ENCODE data around the gene TYRO3. TPM values are rescaled to one million over a fixed set of nuclear protein-coding genes. Genes with fewer than 3 reads are reported as not detected.

TYRO3 gene
- total and polyA plus RNA-seq, 9 donors, result 37.7 to 265 (median 109) TPM

- Histone ChIP-seq H3K27ac (peak overlapping the region; percentile 80 to 83), H3K4me3 (no peak overlapping the region), H3K4me1 (ENCODE audit: insufficient read depth) (peaks cover 37% of the 10 kb centered on the region), H3K36me3 (no peaks in the 10 kb centered on the region), H3K9me3 (no peaks in the 10 kb centered on the region), H3K27me3 (no peaks in the 10 kb centered on the region)
- DNase-seq, result peak; percentile 88 to 95 (median 91)
- 24 to 35% (median 29%) methylated on average over 4 of the region's 4 CpGs for WGBS, 3 donors
- TF ChIP-seq POLR2A (IDR thresholded peaks at IDR 0.05) (no peak), EP300 (IDR thresholded peaks at IDR 0.05) (no peak)
- TF ChIP-seq, protein P1, sequence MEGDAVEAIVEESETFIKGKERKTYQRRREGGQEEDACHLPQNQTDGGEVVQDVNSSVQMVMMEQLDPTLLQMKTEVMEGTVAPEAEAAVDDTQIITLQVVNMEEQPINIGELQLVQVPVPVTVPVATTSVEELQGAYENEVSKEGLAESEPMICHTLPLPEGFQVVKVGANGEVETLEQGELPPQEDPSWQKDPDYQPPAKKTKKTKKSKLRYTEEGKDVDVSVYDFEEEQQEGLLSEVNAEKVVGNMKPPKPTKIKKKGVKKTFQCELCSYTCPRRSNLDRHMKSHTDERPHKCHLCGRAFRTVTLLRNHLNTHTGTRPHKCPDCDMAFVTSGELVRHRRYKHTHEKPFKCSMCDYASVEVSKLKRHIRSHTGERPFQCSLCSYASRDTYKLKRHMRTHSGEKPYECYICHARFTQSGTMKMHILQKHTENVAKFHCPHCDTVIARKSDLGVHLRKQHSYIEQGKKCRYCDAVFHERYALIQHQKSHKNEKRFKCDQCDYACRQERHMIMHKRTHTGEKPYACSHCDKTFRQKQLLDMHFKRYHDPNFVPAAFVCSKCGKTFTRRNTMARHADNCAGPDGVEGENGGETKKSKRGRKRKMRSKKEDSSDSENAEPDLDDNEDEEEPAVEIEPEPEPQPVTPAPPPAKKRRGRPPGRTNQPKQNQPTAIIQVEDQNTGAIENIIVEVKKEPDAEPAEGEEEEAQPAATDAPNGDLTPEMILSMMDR (IDR thresholded peaks at IDR 0.05), result no peak
- intact Hi-C loops (cut with DNase I), result no loop called here
Measured at GRCh38 chr15:41562784-41563198, 3.8 kb downstream of the TYRO3 start.

DNA sequence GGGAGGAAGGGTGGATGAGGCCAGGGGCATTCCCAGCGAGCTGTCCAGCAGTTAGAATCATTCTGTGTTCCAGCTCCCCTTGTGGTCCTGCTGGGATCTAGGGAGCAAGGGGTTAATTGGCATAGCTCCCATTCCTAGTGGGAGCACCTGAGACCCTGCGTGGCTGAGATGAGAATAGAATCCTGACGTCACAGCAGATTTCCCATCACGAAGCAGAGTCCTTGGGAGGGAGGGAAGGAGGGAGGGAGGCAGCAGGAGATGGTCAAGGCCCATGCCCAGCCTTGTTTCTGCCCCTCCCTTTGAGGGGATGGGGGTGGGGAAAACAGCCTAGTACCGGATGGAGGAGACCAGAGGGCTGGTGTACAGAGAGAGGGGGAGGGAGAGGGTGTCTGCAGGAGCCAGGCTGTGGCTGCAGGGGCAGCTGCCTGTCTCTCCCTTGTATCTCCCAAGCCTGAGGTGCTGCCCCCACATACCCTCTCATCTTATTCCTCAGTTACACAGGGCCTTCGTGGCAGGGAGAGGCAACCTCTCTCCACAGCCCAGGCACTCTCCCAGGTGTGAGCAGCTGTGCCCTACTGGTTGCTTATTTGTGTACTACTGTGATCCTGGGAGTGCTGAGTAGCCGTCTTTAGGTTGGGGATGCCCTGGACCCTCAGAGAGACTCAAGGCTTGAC lies 5.4 kb downstream of the TYRO3 start:
- Histone ChIP-seq H3K4me1 (ENCODE audit: insufficient read depth) (peaks cover 46% of the 10 kb centered on the region), H3K4me3 (no peak overlapping the region), H3K27ac (peak overlapping the region; percentile 80 to 83), H3K27me3 (no peaks in the 10 kb centered on the region), H3K36me3 (no peaks in the 10 kb centered on the region), H3K9me3 (no peaks in the 10 kb centered on the region)
- TF ChIP-seq POLR2A (IDR thresholded peaks at IDR 0.05) (no peak), EP300 (IDR thresholded peaks at IDR 0.05) (no peak)
- TF ChIP-seq, protein P1 (IDR thresholded peaks at IDR 0.05), result peak in 1 of 3 donors; percentile 22
- 9 to 16% (median 9%) methylated on average over 7 of the region's 7 CpGs for WGBS, 3 donors
- peak; percentile 90 to 96 (median 93) for DNase-seq
- intact Hi-C loops (cut with DNase I), result no loop called here

GRCh38 chr15:41564960-41565502 lies 6.0 kb downstream of the TYRO3 start:
- no peak for DNase-seq
- H3K4me3 ChIP-seq, result no peak overlapping the region
- 32 to 49% (median 39%) methylated on average over 7 to 8 of the region's 8 CpGs for WGBS, 3 donors
- H3K9me3 ChIP-seq, result no peaks in the 10 kb centered on the region
- no peaks in the 10 kb centered on the region for H3K27me3 ChIP-seq
- H3K27ac ChIP-seq, result peak overlapping the region; percentile 46 to 69
- intact Hi-C loops (cut with DNase I), result no loop called here
- no peaks in the 10 kb centered on the region for H3K36me3 ChIP-seq
- H3K4me1 ChIP-seq (ENCODE audit: insufficient read depth), result peaks cover 44% of the 10 kb centered on the region
- TF ChIP-seq POLR2A (IDR thresholded peaks at IDR 0.05), result no peak
- TF ChIP-seq, protein P1 (IDR thresholded peaks at IDR 0.05), result no peak
- no peak for TF ChIP-seq EP300 (IDR thresholded peaks at IDR 0.05)

GRCh38 chr15:41565702-41566101 lies 6.7 kb downstream of the TYRO3 start:
- no peak overlapping the region for H3K4me3 ChIP-seq
- intact Hi-C loops (cut with DNase I), result no loop called here
- peak overlapping the region in 1 of 2 donors; percentile 69 for H3K27ac ChIP-seq
- DNase-seq, result no peak
- H3K9me3 ChIP-seq, result no peaks in the 10 kb centered on the region
- H3K36me3 ChIP-seq, result no peaks in the 10 kb centered on the region
- TF ChIP-seq POLR2A (IDR thresholded peaks at IDR 0.05) (no peak), EP300 (IDR thresholded peaks at IDR 0.05) (no peak)
- TF ChIP-seq, protein P1 (IDR thresholded peaks at IDR 0.05), result no peak
- H3K27me3 ChIP-seq, result no peaks in the 10 kb centered on the region
- peaks cover 41% of the 10 kb centered on the region for H3K4me1 ChIP-seq (ENCODE audit: insufficient read depth)
- WGBS, 3 donors, result 64 to 71% (median 65%) methylated on average over 3 of the region's 3 CpGs
